Renal pelvis (tissue), 4 donors: Measurements from ENCODE around the gene LSM3. TPM values are rescaled to one million over a fixed set of nuclear protein-coding genes. Genes with fewer than 3 reads are reported as not detected.

Experiments used
- DNase-seq: peaks from one replicate; pipeline ENCODE4 v3.0.0-alpha.2; 2013
- polyA plus RNA-seq, 3 donors: library from polyadenylated mRNA; unstranded; fragments of 120-200 nt; gene quantifications; one replicate each; pipeline ENCODE4 v1.2.1, GENCODE V29; 2013; ENCODE audit not compliant: insufficient read length in 3 of 3

Gene LSM3
- polyA plus RNA-seq, 3 donors: 15.6 to 17.7 (median 15.9) TPM

DNA sequence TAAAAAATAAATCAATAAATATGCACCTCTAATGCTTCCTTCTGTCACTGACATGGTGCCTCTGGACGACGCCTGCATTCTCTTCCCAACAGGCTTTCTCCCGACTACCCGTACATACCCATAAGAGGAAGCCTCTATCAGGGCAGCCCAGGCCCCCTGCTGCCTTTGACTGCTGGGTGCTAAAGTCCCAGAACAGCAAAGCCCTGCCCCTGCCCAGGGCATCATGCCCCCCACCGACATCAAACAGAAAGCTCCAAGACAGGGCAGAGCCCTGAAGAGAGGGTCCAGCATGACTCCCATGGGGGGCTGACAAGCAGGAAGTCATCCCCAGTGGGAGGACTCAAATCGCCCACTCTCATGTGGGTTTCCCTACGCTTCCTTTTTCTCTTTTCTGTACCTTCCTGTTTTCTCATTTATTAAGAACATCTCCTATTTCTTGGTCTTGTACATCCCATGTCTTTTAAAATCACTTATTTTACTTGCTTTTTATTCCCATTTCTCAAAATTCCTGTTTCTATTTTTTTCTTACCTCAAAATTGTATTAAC, 23.6 kb upstream of the LSM3 start:
- DNase-seq: no peak

DNA sequence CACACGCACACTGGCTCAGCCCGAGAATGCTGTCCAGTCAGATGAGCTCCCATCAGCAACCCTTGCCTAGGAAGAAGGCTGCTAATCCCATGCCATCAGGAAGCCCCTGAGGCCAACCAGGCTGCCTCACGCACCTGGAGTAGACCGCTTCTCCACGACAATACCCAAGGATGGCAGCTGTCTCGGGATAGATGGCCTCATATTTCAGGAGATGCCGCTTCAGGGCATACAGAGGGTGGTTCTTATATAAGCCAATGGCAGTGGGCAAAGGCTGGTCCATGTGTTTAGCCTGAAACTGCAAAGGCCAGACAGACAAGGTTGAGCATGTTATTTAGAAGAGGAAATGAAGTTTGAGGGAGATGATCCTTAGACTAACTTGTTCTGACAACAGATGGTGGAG, 22.4 kb upstream of the LSM3 start:
- DNase-seq: no peak

GRCh38 chr3:14156843-14157561, 21.6 kb upstream of the LSM3 start:
- no peak for DNase-seq

DNA sequence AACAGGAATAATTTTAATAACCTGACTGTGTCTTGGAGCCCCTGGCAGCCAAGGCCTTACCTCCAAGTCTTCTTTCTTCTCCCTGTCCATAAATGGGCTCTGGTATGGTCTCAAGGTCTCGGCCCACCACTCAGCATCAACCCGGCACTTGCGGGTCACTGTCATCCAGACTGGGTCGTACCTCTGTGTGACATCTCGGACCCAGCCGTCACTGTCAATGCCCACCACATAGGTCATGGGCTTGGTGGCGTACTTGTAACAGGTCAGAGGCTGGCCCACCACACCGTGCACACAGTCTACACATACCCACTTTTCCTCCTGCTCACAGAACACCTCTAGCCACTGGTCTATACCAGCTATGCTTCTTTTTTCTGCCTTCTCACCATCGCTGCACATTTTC, 20.7 kb upstream of the LSM3 start:
- DNase-seq: no peak

DNA sequence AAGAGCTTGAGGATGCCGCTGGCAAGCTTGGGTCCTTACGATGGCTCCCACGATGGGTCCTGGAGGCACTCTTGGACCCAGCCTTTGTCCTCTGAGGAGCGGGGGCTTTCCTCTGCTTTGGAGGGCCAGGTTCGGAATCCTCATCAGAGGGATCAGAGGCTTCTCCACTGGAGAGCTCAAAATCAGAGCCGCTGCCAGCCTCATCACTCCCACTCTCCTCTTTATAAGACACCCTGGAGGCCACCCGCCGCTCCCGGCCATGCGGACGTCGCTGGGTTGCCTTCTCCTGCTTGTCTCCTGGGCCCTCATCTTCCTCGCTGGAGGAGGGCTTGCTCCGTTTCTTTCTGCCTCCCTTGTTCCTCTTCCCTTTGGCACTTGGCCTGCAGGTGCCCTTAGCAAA, 20.2 kb upstream of the LSM3 start:
- DNase-seq: no peak

DNA sequence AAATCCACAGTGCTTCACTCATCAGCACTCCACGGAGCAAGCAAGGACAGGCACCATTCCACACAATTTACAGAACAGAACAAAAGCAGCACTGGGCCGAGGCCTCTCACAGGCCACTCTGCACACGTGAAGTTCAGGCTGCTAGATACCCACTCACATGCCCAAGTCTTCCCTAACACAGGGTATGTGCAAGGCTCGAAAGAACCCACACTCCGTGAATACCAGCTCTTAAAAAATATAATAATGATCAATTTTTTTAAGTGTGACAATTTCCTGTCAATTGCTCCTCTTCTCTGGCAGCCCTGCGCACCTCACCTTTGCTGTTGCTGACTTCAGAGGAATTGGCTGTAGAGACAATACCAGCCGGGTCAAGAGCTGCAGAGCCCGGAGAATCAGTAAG, 19.2 kb upstream of the LSM3 start:
- DNase-seq: no peak

DNA sequence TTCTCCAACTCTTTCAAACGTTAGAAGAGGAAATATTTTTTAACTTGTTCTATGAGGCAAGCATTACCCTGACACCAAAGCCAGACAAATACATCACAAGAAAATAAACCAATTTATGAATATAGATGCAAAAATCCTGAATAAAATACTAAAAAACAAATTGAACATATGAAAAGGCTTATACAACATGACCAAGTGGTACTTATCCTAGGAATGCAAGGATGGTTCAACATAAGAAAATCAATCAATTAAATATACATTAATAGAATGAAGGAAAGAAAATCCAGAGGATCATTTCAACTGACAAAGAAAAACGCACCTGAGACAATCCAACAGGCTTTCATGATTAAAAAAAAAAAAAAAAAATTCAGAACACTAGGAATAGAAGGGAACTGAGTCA, 17.3 kb upstream of the LSM3 start:
- no peak for DNase-seq

DNA sequence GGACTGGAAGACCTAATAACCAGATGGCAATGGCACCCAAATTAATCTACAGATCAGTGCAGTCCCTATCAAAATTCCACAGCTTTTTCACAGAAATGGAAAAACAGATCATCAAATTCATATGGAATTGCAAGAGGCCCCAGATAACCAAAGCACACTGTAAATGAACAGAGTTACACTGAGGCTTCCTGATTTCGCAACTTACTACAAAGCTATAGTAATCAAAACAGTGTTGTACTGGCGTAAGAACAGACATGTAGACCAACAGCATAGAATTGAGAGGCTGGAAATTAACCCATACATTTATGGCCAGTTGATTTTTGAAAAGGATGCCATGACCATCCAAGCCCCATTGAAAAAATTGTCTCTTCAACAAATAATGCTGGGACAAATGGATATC, 16.4 kb upstream of the LSM3 start:
- DNase-seq: no peak

DNA sequence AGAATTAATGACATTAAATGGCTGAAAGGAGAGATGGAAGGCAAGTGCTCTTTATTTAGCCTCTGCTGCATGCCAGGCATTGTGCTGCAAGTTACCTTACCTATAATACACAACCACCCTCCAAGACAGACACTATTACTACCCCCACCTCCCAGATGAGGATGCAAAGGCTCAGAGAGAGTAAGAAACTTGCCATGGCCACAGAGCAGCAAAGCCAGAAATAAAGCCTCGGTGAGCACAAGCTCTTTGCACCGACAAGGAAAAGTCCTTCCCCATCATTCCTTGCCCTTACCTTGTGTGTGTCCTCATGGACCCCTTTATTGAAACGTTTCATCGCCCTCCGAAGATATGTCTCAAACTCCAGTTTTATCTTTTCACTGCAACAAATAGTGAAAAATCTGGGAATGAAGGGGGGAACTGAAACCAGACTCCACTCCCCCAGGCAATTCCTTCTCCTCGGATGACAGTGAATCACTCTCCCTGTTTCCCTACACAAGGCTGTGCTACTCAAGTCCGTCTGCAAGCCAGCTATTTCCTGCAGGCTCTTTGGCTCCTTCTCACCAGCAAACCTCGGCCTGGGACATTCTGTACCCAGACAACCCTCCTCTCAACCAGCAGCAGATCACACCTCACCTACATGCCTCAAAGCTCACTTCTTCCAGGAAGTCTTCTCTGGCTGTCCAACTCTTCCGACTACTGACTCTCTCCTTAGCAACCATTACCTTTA, 11.6 kb upstream of the LSM3 start:
- DNase-seq: no peak

GRCh38 chr3:14169435-14169834, 9.2 kb upstream of the LSM3 start:
- no peak for DNase-seq

- DNase-seq: no peak
Observed at GRCh38 chr3:14169871-14170270, 8.7 kb upstream of the LSM3 start.

GRCh38 chr3:14170531-14171159, 8.0 kb upstream of the LSM3 start:
- no peak for DNase-seq

DNA sequence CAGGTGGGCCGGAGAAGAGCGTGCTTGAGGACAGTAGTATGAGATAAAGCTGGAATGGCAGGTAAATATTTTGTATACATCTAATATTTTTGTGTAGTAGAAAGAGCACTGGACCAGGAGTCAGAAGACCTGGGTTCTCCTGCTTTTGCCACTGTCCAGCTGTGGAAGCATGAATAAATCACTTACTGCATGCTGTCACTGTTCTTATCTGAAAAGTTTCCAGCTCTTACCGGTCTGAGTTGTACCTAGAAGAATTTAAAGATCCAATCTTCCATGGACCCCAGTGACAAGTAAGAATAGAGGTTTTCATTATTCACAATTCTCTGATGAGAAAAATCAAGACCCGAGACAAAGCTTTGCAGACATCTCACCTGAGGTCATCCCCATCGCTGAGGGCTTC, 6.1 kb upstream of the LSM3 start:
- DNase-seq: no peak

DNA sequence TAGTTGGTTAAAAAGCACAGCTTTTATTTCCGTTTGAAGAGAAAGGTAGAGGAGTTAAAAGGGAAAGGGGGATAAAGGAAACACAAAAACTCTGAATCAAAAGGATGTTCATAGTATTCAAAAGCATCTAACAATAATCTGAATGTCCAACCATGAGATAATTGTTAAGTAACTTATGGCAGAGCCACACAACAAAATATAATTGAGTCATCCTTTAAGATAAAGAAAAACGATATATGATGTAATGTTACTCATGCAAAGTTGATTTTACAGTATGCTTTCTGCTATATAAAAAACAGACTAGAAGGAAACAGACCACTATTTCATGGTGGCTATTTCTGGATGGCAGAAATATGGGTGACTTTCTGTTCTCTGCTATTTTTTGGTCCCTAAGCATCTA, 4.1 kb upstream of the LSM3 start:
- no peak for DNase-seq

DNA sequence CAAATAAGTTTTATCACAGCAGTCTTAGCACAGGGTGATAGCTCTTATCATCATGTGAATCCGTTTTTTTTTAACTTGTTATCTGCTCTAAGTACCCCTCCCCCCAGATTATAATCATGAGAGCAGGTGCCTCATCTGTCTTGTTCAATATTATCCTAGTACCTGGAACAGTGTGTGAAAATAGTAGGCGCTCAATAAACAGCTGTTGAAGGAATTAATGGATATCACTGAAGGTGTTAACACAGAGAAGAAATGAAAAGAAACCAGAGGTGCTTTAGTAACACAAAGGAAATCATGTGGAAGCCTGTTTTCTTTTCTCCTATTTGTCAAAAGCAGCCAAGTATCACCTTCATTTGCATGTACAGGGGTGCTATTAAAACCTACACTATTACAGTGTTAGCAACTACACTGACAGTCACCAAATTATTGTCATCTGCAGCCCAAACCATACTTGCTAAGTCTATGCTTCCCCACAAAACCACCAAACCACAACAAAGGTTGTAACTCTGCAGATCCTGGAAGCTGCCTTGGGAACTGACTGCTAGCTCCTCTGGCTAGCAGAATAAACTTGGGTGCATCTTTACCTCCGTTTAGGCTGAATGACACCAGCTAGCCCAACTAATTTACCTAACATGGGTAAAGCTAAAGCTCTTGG, 3.1 kb upstream of the LSM3 start:
- DNase-seq: no peak

DNA sequence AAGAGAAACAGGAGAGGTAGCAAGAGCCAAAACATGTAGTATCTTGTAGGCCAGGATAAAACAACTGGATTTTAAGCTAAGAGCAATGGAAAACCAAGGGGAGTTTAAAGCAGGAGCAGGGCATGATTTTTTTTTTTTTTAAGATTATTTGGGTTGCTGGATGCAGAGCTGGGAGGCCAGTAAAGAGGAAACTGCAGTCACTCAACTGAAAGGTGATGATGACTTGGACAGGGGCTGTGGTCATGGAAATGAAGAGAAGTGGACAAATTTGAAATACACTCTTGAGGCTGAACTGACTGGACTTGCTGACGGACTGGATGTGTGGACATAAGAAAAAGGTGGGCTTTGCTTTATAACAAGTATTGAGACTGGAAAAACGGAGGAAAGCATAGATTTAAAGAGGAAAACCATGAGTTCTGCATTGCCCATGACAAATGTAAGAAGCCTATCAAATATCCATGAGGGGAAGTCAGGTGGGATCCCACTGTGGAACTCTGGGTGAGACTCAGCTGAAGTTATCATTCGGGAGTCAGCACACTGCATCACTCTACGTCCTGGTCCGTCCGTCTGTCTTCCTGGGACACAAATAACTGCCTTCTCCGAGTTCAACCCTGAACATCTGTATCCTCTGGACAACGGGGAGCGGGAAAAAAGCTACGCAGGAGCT, 904 bp upstream of the LSM3 start:
- DNase-seq: peak; percentile 4

- DNase-seq: no peak
Observed at GRCh38 chr3:14179114-14179465, 473 bp downstream of the LSM3 start.

DNA sequence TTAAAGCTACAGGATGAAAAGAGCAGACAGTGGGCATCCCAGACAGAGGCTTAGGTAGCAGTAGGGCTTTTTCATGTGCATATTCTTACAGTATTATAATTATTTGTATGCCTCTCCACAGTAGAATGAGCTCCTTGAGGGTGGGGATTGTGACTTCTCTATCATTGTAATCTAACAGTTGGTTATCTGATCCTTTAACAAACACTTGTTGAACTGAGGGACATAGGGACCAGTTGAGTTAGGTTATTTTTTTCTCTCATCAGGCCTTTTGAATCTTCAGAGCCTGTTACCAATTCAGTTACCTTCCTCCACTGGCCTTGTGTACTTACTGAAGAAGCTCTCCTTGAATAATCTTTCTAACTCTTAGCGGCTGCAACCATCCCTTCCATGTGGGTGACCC, 1.2 kb downstream of the LSM3 start:
- no peak for DNase-seq

GRCh38 chr3:14181253-14181652, 2.6 kb downstream of the LSM3 start:
- DNase-seq: no peak

DNA sequence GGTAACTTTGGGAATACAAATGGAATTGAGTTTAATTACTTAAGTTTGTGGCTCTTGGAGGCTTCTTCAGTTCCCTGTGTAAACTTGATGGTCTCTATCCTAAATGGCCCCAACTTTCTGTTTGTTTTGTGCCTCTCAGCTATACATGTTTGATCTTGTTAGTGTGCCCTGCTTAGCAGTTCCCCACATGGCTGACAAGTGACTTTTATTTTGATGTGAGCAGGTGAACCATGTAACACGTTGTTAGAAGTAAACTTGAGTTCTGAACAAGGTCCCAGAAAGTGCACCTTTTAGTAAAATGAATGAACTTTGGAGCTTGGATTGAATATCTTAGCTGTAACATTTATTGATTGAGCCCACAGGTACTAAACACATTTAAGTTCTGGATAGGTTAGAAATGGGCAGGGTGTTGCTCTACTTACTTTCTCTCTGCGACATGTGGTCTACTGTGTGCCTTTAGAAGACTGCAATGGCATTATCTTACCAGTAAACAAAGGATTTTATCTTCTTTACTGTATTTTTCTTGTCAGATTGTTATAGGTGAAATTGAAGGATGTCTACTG, 4.5 kb downstream of the LSM3 start:
- DNase-seq: no peak

DNA sequence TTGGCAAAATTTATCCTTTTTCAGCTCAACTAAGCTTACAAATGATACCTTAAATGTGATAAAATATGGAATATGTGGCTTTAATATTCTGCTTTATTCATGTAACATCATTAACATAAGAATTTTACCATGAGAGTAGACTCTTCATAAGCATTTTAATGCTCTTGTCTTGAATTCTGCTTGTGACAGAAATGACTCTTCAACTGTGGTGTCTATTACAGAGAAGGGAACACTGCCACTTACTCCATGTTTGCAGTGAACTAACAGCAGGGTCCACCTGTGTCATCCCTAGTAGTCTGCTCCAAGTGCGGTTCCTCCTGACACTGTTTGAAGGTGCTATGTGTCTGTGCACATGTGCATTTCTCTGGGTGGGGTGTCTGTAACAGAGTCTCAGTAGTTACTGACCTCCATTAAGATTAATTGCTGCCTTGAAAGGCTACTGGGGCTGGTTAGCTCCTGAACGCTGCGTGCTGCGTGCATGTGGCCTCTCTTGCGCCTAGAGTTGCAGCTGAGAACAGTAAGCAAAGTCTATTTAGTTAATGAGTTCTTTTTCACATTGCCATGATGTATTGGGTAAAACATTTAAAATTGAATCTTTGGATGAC, 8.3 kb downstream of the LSM3 start:
- DNase-seq: no peak
